Pancreas (tissue), 10 donors: ENCODE measurements around the gene DGKG. TPM values are rescaled to one million over a fixed set of nuclear protein-coding genes. Genes with fewer than 3 reads are reported as not detected.

Experiments
- ATAC-seq, 4 donors: fragments of 200-7000 bp; cut with Tn5 transposase; one replicate each; pipeline versions ENCODE4 v1.8.0 to v1.9.1; 2020; ENCODE audit warnings: mild to moderate bottlenecking in 4 of 4, moderate library complexity in 4 of 4
- DNase-seq, 6 donors: peaks; one replicate each; pipeline ENCODE4 v3.0.0-alpha.2; 2020
- FAIRE-seq: peaks from 2 replicates; lab custom pipeline; 2012; peaks lifted over from hg19 to GRCh38; lab: Jason Lieb, UNC
- H3K27ac ChIP-seq, 4 donors: fragments of 200-600 bp; sonication (generic); 1 replicate in 3 of 4; 2 replicates in 1 of 4; pipeline versions ENCODE4 v1.5.0 to v1.8.0; 2020
- H3K27me3 ChIP-seq, 4 donors: fragments of 200-600 bp; one replicate each; pipeline ENCODE4 v1.8.0; 2021
- H3K36me3 ChIP-seq, 3 donors: fragments of 200-600 bp; sonication (generic) in 1 of 3; one replicate each; pipeline versions ENCODE4 v1.5.0 to v1.8.0; 2020 to 2021
- H3K4me1 ChIP-seq, 3 donors: fragments of 200-600 bp; one replicate each; pipeline ENCODE4 v1.8.0; 2021
- H3K4me3 ChIP-seq, 4 donors: fragments of 200-600 bp; sonication (generic) in 2 of 4; one replicate each; pipeline versions ENCODE4 v1.5.0 to v1.8.0; 2020 to 2021
- H3K9me3 ChIP-seq, 4 donors: fragments of 200-600 bp; one replicate each; pipeline ENCODE4 v1.8.0; 2021
- CTCF ChIP-seq, 4 donors: fragments of 200-600 bp; sonication (generic) in 3 of 4; IDR thresholded peaks; one replicate each; pipeline versions ENCODE4 v1.5.0 to v1.8.0; 2021; ENCODE audit warnings: antibody characterized with exemption in 4 of 4
- WGBS, 2 donors: extraction: QIAGEN DNeasy Blood & Tissue Kit; methylation state at CpG; one replicate each; pipeline ENCODE4 v1.1.7; 2013; 5-methylcytosine and 5-hydroxymethylcytosine counted together
- intact Hi-C, 3 donors: fragments of 100-400 bp; cut with DNase I; formaldehyde crosslinking; loops; one replicate each; pipeline versions ENCODE4 v1.11.1 to v1.14.2; 2022
- polyA plus RNA-seq, 2 donors: library from polyadenylated mRNA; stranded (reverse); fragments of 200-250 nt; gene quantifications; one replicate each; pipeline ENCODE4 v1.2.3, GENCODE V29; 2013
- total RNA-seq, 6 donors: library from RNA; stranded (reverse); fragmentation: NEBNext Ultra II Directional in 4 of 6; extraction: Animal tissue kit (Norgen Biotek cat#: 25700) in 4 of 6; gene quantifications; one replicate each; pipeline versions ENCODE4 v1.2.1 to v1.2.4, GENCODE V29; 2021 to 2023
- donor health status: healthy with polysubstance abuse.
- donor health status: DM: no; HTN: no; CAD: no; lungs with moderate emphysema.
- donor health status: DM: no; HTN: no; CAD: no.
- donor health status: control.
- donor health status: control.
- donor health status: Bipolar disorder and iron deficiency.
- donor health status: DM: yes; HTN: yes; CAD: no.
- donor health status: DM: no; HTN: no; CAD: no.
- donor health status: DM: no; HTN: no; CAD: no.
- donor health status: DM: yes; HTN: yes; CAD: no.

The DGKG gene
- total and polyA plus RNA-seq, 8 donors, result 0.16 to 2.0 (median 0.88) TPM

- H3K4me1 ChIP-seq, result peaks cover 7 to 19% (median 12%) of the 10 kb centered on the region in 3 donors
- no peak for DNase-seq
- WGBS, 2 donors, result 68 to 71% methylated on average over 2 of the region's 2 CpGs
- H3K9me3 ChIP-seq, result no peaks in the 10 kb centered on the region
- no peak overlapping the region for H3K27ac ChIP-seq
- FAIRE-seq, result no peak
- intact Hi-C loops, result no loop called here
- no peak for ATAC-seq
- no peak for TF ChIP-seq CTCF (IDR thresholded peaks at IDR 0.05)
- H3K4me3 ChIP-seq, result no peak overlapping the region
- H3K27me3 ChIP-seq, result no peaks in the 10 kb centered on the region
- no peaks in the 10 kb centered on the region for H3K36me3 ChIP-seq
Measured at GRCh38 chr3:186214670-186215069, 147.4 kb downstream of the DGKG start.

GRCh38 chr3:186213946-186214345, 148.1 kb downstream of the DGKG start:
- Histone ChIP-seq H3K9me3 (no peaks in the 10 kb centered on the region), H3K4me3 (no peak overlapping the region), H3K4me1 (peaks cover 10 to 25% (median 16%) of the 10 kb centered on the region in 3 donors), H3K27me3 (no peaks in the 10 kb centered on the region), H3K27ac (no peak overlapping the region), H3K36me3 (no peaks in the 10 kb centered on the region)
- 79 to 87% methylated on average over 4 of the region's 4 CpGs for WGBS, 2 donors
- intact Hi-C loops, result no loop called here
- ATAC-seq, result no peak
- no peak for TF ChIP-seq CTCF (IDR thresholded peaks at IDR 0.05)
- DNase-seq, result no peak
- no peak for FAIRE-seq

GRCh38 chr3:186212611-186213010, 149.4 kb downstream of the DGKG start:
- no peak for FAIRE-seq
- WGBS, 2 donors, result 88% methylated on average over 3 of the region's 3 CpGs
- Histone ChIP-seq H3K36me3 (no peaks in the 10 kb centered on the region), H3K27me3 (no peaks in the 10 kb centered on the region), H3K4me3 (no peak overlapping the region), H3K27ac (no peak overlapping the region), H3K9me3 (no peaks in the 10 kb centered on the region), H3K4me1 (peaks cover 10 to 22% (median 16%) of the 10 kb centered on the region in 3 donors)
- ATAC-seq, result no peak
- no peak for TF ChIP-seq CTCF (IDR thresholded peaks at IDR 0.05)
- intact Hi-C loops, result no loop called here
- DNase-seq, result no peak

GRCh38 chr3:186210852-186211500, 151.1 kb downstream of the DGKG start:
- Histone ChIP-seq H3K4me3 (no peak overlapping the region), H3K27ac (peak overlapping the region; percentile 74 to 80 (median 76)), H3K4me1 (peaks cover 10 to 20% (median 16%) of the 10 kb centered on the region in 3 donors), H3K27me3 (no peaks in the 10 kb centered on the region), H3K36me3 (no peaks in the 10 kb centered on the region), H3K9me3 (no peaks in the 10 kb centered on the region)
- FAIRE-seq (no peak), DNase-seq (no peak), ATAC-seq (no peak)
- TF ChIP-seq CTCF (IDR thresholded peaks at IDR 0.05), result no peak
- intact Hi-C loops, result no loop called here
- 91 to 92% methylated on average over 9 of the region's 9 CpGs for WGBS, 2 donors
